ENCODE data around the gene SUFU. TPM values are rescaled to one million over a fixed set of nuclear protein-coding genes. Genes with fewer than 3 reads are reported as not detected.

SUFU gene
- total and polyA plus RNA-seq, 2 of the 13 experiments (the other 11 are each of a cell fraction or from before 2014, with no cell fraction given) = 2.9 to 5.5 TPM

- 70% methylated on average over 8 of the region's 9 CpGs for WGBS (ENCODE audit: low lambda C conversion rate)
- DNase-seq (ENCODE audit: low spot score) (no peak), ATAC-seq (no peak), FAIRE-seq (no peak)
- Histone ChIP-seq H3K27ac (ENCODE audit: extremely low read length, insufficient read depth, low read length) (no peak overlapping the region), H3K4me2 (ENCODE audit: low read depth, low read length) (peak overlapping the region; percentile 8; the same call in 1 of the 2 replicates), H4K20me1 (ENCODE audit: insufficient read depth, low read length) (no peaks in the 10 kb centered on the region), H3K4me1 (ENCODE audit: insufficient read depth, low read length) (peaks cover 70% of the 10 kb centered on the region), H2AFZ (ENCODE audit: low read length) (no peak overlapping the region), H3K36me3 (replicated peaks in 1 of 2; ENCODE audit: control insufficient read depth in 1 of 2, insufficient read depth in 2 of 2, low read length in 2 of 2) (no peaks in the 10 kb centered on the region), H3K9me3 (ENCODE audit: low read length) (no peaks in the 10 kb centered on the region), H3K9ac (ENCODE audit: insufficient read depth, low read depth, low read length) (no peak overlapping the region), H3K79me2 (ENCODE audit: insufficient read depth, low read length) (no peaks in the 10 kb centered on the region), H3K4me3 (replicated peaks in 1 of 3; ENCODE audit: insufficient read depth in 1 of 3, low read depth in 2 of 3, low read length in 3 of 3) (no peak overlapping the region), H3K27me3 (ENCODE audit: control insufficient read depth in 1 of 2, insufficient read depth in 2 of 2, low read length in 2 of 2) (no peaks in the 10 kb centered on the region)
- in situ Hi-C loops (cut with HindIII; ENCODE audit: extremely low pct_ligation_motif_present, low pct_unique_long_range_greater_than_20kb) (loop anchor here (5.0 kb wide), 1 partner anchor 35 kb away; the partner anchor contains the start of genes ARL3 and SFXN2), intact Hi-C loops (cut with micrococcal nuclease; ENCODE audit: unreplicated experiment) (loop anchor here (2.0 to 5.0 kb wide), 2 partner anchors 35 to 175 kb away; partner anchors contain the start of genes ACTR1A and SUFU)
- ChIA-PET CTCF (ENCODE audit: low intra/inter-chr PET ratio, low total read pairs) (no interaction called here), POLR2A (interaction anchor here (1.7 to 2.4 kb wide), 4 partner anchors 8 to 32 kb away, joined by 5 to 16 read pairs (median 10); no protein-coding TSS in a partner anchor)
- BruUV-seq (replicated peaks) = no TSS peak
- TF ChIP-seq BCLAF1 (IDR thresholded peaks at IDR 0.05) (no peak), NCOR1 (IDR thresholded peaks at IDR 0.05; ENCODE audit: borderline replicate concordance, low read length) (no peak), ATM (IDR thresholded peaks at IDR 0.05; ENCODE audit: borderline replicate concordance) (no peak), JARID2 (CRISPR knock-in tag; IDR thresholded peaks at IDR 0.05; ENCODE audit: insufficient replicate concordance) (no peak), HIVEP1 (CRISPR knock-in tag; IDR thresholded peaks at IDR 0.05) (no peak), MXI1 (IDR thresholded peaks at IDR 0.05; ENCODE audit: borderline replicate concordance, low read depth, low read length) (no peak), ATRX (CRISPR knock-in tag; IDR thresholded peaks at IDR 0.05; ENCODE audit: borderline replicate concordance) (no peak)
Measured at GRCh38 chr10:102677331-102678067, 173.7 kb downstream of the SUFU start.

Measured in HepG2 (cell line).